GM23338 (cell line): ENCODE results near the gene LRCH4. TPM values are rescaled to one million over a fixed set of nuclear protein-coding genes. Genes with fewer than 3 reads are reported as not detected.

Experiments used
- ATAC-seq: fragments of 200-7000 bp; cut with Tn5 transposase; 3 replicates; pipeline ENCODE4 v1.9.1; 2020
- DNase-seq: peaks from one replicate; pipeline ENCODE4 v3.0.0-alpha.2; 2015; ENCODE audit warnings: low spot score
- H2AFZ ChIP-seq: fragments of 200-600 bp; sonication (generic); 2 replicates; pipeline ENCODE4 v1.8.0; 2016; ENCODE audit warnings: antibody characterized with exemption, mild to moderate bottlenecking, moderate library complexity
- H3F3A ChIP-seq: fragments of 200-600 bp; sonication (generic); replicated peaks from 2 replicates; pipeline ENCODE4 v1.8.0; 2017; ENCODE audit warnings: antibody characterized with exemption, mixed run types, low read depth
- H3K27ac ChIP-seq: fragments of 200-600 bp; sonication (generic); 2 replicates; pipeline ENCODE4 v1.6.1; 2016; ENCODE audit warnings: low read depth
- H3K27me3 ChIP-seq: fragments of 200-600 bp; sonication (generic); 2 replicates; pipeline ENCODE4 v1.8.0; 2016; ENCODE audit warnings: mild to moderate bottlenecking, mixed run types, moderate library complexity; ENCODE audit not compliant: insufficient read depth
- H3K36me3 ChIP-seq: fragments of 200-600 bp; sonication (generic); 2 replicates; pipeline ENCODE4 v1.8.0; 2016; ENCODE audit warnings: mild to moderate bottlenecking; ENCODE audit not compliant: insufficient read depth
- H3K4me1 ChIP-seq: fragments of 200-600 bp; sonication (generic); 2 replicates; pipeline ENCODE4 v1.8.0; 2016; ENCODE audit warnings: mild to moderate bottlenecking, moderate library complexity; ENCODE audit not compliant: insufficient read depth
- H3K4me2 ChIP-seq: fragments of 200-600 bp; sonication (generic); 2 replicates; pipeline ENCODE4 v1.7.1; 2017; ENCODE audit warnings: mixed run types
- H3K4me3 ChIP-seq: fragments of 200-600 bp; sonication (generic); 2 replicates; pipeline ENCODE4 v1.6.1; 2016; ENCODE audit warnings: mixed run types
- H3K79me2 ChIP-seq: fragments of 200-600 bp; sonication (generic); replicated peaks from 2 replicates; pipeline ENCODE4 v1.8.0; 2017; ENCODE audit warnings: mild to moderate bottlenecking; ENCODE audit not compliant: insufficient read depth
- H3K9me2 ChIP-seq: fragments of 200-600 bp; sonication (generic); 2 replicates; pipeline ENCODE4 v1.8.0; 2017; ENCODE audit not compliant: insufficient read depth
- H4K20me1 ChIP-seq: fragments of 200-600 bp; sonication (generic); replicated peaks from 2 replicates; pipeline ENCODE4 v1.8.0; 2017; ENCODE audit warnings: mild to moderate bottlenecking; ENCODE audit not compliant: insufficient read depth
- H3K27ac Mint-ChIP-seq: 2 replicates; pipeline ENCODE4 v1.8.0; 2020; ENCODE audit warnings: inconsistent platforms, mild to moderate bottlenecking, moderate library complexity, mixed read lengths
- H3K27me3 Mint-ChIP-seq: 3 replicates; pipeline ENCODE4 v1.8.0; 2022; ENCODE audit warnings: low read depth, mild to moderate bottlenecking, moderate library complexity, mixed read lengths, inconsistent platforms; ENCODE audit not compliant: insufficient read depth, poor library complexity
- H3K36me3 Mint-ChIP-seq: 3 replicates; pipeline ENCODE4 v1.8.0; 2021; ENCODE audit warnings: low read depth, mild to moderate bottlenecking, inconsistent platforms, moderate library complexity, mixed read lengths
- H3K4me1 Mint-ChIP-seq: 3 replicates; pipeline ENCODE4 v1.8.0; 2020; ENCODE audit warnings: mild to moderate bottlenecking, inconsistent platforms, mixed read lengths
- H3K4me3 Mint-ChIP-seq: 3 replicates; pipeline ENCODE4 v1.8.0; 2021; ENCODE audit warnings: moderate library complexity, mild to moderate bottlenecking, inconsistent platforms, mixed read lengths
- H3K9me3 Mint-ChIP-seq: 3 replicates; pipeline ENCODE4 v1.8.0; 2020; ENCODE audit warnings: moderate library complexity, mild to moderate bottlenecking, inconsistent platforms, mixed read lengths
- CREB1 ChIP-seq: fragments of 250-450 bp; sonication (Bioruptor Pico); IDR thresholded peaks from 2 replicates; pipeline ENCODE4 v1.5.0; 2020; ENCODE audit warnings: low read depth, mild to moderate bottlenecking, moderate library complexity
- EZH2 ChIP-seq: fragments of 200-600 bp; sonication (generic); IDR thresholded peaks from one replicate; pipeline ENCODE4 v1.8.0; 2017; ENCODE audit warnings: antibody characterized with exemption, mild to moderate bottlenecking, low read depth; ENCODE audit not compliant: unreplicated experiment
- EZH2phosphoT487 ChIP-seq: fragments of 200-600 bp; sonication (generic); IDR thresholded peaks from one replicate; pipeline ENCODE4 v1.8.1; 2018; ENCODE audit warnings: antibody characterized with exemption; ENCODE audit not compliant: unreplicated experiment
- JUNB ChIP-seq: IDR thresholded peaks from one replicate; pipeline ENCODE4 v1.6.1; 2016; ENCODE audit warnings: antibody characterized with exemption; ENCODE audit not compliant: unreplicated experiment
- NANOG ChIP-seq: IDR thresholded peaks from 2 replicates; pipeline ENCODE4 v1.6.1; 2016; ENCODE audit warnings: antibody characterized with exemption, borderline replicate concordance
- POLR2AphosphoS5 ChIP-seq: IDR thresholded peaks from 2 replicates; pipeline ENCODE4 v1.6.1; 2016; ENCODE audit warnings: antibody characterized with exemption, low read depth
- STAT1 ChIP-seq: IDR thresholded peaks from one replicate; pipeline ENCODE4 v1.6.1; 2016; ENCODE audit warnings: antibody characterized with exemption; ENCODE audit not compliant: unreplicated experiment
- ZNF114 ChIP-seq: fragments of 250-450 bp; sonication (Bioruptor Pico); IDR thresholded peaks from 2 replicates; pipeline ENCODE4 v1.5.0; 2020; ENCODE audit warnings: mild to moderate bottlenecking, moderate library complexity
- ZNF331 ChIP-seq: fragments of 250-450 bp; sonication (Bioruptor Pico); IDR thresholded peaks from 2 replicates; pipeline ENCODE4 v1.5.0; 2020; ENCODE audit warnings: low read depth, mild to moderate bottlenecking, moderate library complexity
- polyA plus RNA-seq: library from polyadenylated mRNA; unstranded; fragments of >200 nt; fragmentation: Nextera tagmentation; extraction: Ambion mirVana; gene quantifications from 2 replicates; pipeline ENCODE4 v1.2.1, GENCODE V29; 2016
- total RNA-seq: library from RNA; depleted of rRNA; stranded (reverse); fragments of >200 nt; shearing (Covaris generic); gene quantifications from 2 replicates; pipeline ENCODE4 v1.2.3, GENCODE V29; 2014
- TF ChIP-seq, protein P1 (sequence below): IDR thresholded peaks from one replicate; pipeline ENCODE4 v1.6.1; 2018; ENCODE audit warnings: antibody characterized with exemption; ENCODE audit not compliant: unreplicated experiment
- TF ChIP-seq, protein P2 (sequence below): fragments of 250-450 bp; sonication (Bioruptor Pico); IDR thresholded peaks from 2 replicates; pipeline ENCODE4 v1.5.0; 2020; ENCODE audit warnings: mild to moderate bottlenecking, moderate library complexity
- TF ChIP-seq, protein P3 (sequence below): IDR thresholded peaks from 2 replicates; pipeline ENCODE4 v1.6.1; 2016; ENCODE audit warnings: antibody characterized with exemption

Gene LRCH4
- total and polyA plus RNA-seq, 2 experiments from 2014 or later: 21.4 to 51.0 TPM

DNA sequence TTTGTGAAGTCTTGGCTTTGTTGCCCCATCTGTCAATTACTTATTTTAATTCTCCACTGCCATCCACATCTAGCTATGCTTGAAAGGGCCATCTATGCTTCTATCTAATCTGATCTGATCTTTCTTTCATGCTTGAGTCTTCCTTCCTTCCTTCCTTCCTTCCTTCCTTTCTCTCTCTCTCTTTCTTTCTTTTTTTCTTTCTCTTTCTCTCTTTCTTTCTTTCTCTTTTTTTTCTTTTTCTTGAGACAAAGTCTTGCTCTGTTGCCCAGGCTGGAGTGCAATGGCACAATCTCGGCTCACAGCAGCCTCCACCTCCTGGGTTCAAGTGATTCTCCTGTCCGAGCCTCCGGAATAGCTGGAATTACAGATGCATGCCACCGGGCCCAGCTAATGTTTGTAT is 44.1 kb upstream of the LRCH4 start:
- peaks cover 38% of the 10 kb centered on the region for H3K27me3 Mint-ChIP-seq
- no peak overlapping the region for H3K27ac Mint-ChIP-seq
- no peak overlapping the region for H3K4me2 ChIP-seq
- peaks cover 11% of the 10 kb centered on the region for H3K4me1 ChIP-seq
- no peaks in the 10 kb centered on the region; the same call in 2 of the 3 replicates for H3K36me3 Mint-ChIP-seq
- DNase-seq (no peak), ATAC-seq (no peak)
- no peaks in the 10 kb centered on the region; the same call in 2 of the 3 replicates for H3K9me3 Mint-ChIP-seq
- peaks cover 21% of the 10 kb centered on the region for H3K27me3 ChIP-seq
- no peaks in the 10 kb centered on the region for H3K79me2 ChIP-seq
- no peaks in the 10 kb centered on the region for H4K20me1 ChIP-seq
- no peaks in the 10 kb centered on the region for H3K9me2 ChIP-seq
- H3F3A ChIP-seq: peaks cover 9% of the 10 kb centered on the region; the same call in 1 of the 2 replicates
- no peak overlapping the region for H3K27ac ChIP-seq
- H3K4me3 ChIP-seq: no peak overlapping the region
- peaks cover 8% of the 10 kb centered on the region; the same call in 2 of the 3 replicates for H3K4me1 Mint-ChIP-seq
- no peak overlapping the region for H2AFZ ChIP-seq
- no peak overlapping the region; the same call in 2 of the 3 replicates for H3K4me3 Mint-ChIP-seq
- no peaks in the 10 kb centered on the region for H3K36me3 ChIP-seq
- TF ChIP-seq EZH2 (no peak), STAT1 (no peak), NANOG (no peak), EZH2phosphoT487 (no peak), CREB1 (no peak), ZNF331 (no peak), POLR2AphosphoS5 (no peak), ZNF114 (CRISPR knock-in tag) (no peak), JUNB (no peak)
- TF ChIP-seq, protein P1, sequence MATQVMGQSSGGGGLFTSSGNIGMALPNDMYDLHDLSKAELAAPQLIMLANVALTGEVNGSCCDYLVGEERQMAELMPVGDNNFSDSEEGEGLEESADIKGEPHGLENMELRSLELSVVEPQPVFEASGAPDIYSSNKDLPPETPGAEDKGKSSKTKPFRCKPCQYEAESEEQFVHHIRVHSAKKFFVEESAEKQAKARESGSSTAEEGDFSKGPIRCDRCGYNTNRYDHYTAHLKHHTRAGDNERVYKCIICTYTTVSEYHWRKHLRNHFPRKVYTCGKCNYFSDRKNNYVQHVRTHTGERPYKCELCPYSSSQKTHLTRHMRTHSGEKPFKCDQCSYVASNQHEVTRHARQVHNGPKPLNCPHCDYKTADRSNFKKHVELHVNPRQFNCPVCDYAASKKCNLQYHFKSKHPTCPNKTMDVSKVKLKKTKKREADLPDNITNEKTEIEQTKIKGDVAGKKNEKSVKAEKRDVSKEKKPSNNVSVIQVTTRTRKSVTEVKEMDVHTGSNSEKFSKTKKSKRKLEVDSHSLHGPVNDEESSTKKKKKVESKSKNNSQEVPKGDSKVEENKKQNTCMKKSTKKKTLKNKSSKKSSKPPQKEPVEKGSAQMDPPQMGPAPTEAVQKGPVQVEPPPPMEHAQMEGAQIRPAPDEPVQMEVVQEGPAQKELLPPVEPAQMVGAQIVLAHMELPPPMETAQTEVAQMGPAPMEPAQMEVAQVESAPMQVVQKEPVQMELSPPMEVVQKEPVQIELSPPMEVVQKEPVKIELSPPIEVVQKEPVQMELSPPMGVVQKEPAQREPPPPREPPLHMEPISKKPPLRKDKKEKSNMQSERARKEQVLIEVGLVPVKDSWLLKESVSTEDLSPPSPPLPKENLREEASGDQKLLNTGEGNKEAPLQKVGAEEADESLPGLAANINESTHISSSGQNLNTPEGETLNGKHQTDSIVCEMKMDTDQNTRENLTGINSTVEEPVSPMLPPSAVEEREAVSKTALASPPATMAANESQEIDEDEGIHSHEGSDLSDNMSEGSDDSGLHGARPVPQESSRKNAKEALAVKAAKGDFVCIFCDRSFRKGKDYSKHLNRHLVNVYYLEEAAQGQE: no peak
- TF ChIP-seq, protein P2, sequence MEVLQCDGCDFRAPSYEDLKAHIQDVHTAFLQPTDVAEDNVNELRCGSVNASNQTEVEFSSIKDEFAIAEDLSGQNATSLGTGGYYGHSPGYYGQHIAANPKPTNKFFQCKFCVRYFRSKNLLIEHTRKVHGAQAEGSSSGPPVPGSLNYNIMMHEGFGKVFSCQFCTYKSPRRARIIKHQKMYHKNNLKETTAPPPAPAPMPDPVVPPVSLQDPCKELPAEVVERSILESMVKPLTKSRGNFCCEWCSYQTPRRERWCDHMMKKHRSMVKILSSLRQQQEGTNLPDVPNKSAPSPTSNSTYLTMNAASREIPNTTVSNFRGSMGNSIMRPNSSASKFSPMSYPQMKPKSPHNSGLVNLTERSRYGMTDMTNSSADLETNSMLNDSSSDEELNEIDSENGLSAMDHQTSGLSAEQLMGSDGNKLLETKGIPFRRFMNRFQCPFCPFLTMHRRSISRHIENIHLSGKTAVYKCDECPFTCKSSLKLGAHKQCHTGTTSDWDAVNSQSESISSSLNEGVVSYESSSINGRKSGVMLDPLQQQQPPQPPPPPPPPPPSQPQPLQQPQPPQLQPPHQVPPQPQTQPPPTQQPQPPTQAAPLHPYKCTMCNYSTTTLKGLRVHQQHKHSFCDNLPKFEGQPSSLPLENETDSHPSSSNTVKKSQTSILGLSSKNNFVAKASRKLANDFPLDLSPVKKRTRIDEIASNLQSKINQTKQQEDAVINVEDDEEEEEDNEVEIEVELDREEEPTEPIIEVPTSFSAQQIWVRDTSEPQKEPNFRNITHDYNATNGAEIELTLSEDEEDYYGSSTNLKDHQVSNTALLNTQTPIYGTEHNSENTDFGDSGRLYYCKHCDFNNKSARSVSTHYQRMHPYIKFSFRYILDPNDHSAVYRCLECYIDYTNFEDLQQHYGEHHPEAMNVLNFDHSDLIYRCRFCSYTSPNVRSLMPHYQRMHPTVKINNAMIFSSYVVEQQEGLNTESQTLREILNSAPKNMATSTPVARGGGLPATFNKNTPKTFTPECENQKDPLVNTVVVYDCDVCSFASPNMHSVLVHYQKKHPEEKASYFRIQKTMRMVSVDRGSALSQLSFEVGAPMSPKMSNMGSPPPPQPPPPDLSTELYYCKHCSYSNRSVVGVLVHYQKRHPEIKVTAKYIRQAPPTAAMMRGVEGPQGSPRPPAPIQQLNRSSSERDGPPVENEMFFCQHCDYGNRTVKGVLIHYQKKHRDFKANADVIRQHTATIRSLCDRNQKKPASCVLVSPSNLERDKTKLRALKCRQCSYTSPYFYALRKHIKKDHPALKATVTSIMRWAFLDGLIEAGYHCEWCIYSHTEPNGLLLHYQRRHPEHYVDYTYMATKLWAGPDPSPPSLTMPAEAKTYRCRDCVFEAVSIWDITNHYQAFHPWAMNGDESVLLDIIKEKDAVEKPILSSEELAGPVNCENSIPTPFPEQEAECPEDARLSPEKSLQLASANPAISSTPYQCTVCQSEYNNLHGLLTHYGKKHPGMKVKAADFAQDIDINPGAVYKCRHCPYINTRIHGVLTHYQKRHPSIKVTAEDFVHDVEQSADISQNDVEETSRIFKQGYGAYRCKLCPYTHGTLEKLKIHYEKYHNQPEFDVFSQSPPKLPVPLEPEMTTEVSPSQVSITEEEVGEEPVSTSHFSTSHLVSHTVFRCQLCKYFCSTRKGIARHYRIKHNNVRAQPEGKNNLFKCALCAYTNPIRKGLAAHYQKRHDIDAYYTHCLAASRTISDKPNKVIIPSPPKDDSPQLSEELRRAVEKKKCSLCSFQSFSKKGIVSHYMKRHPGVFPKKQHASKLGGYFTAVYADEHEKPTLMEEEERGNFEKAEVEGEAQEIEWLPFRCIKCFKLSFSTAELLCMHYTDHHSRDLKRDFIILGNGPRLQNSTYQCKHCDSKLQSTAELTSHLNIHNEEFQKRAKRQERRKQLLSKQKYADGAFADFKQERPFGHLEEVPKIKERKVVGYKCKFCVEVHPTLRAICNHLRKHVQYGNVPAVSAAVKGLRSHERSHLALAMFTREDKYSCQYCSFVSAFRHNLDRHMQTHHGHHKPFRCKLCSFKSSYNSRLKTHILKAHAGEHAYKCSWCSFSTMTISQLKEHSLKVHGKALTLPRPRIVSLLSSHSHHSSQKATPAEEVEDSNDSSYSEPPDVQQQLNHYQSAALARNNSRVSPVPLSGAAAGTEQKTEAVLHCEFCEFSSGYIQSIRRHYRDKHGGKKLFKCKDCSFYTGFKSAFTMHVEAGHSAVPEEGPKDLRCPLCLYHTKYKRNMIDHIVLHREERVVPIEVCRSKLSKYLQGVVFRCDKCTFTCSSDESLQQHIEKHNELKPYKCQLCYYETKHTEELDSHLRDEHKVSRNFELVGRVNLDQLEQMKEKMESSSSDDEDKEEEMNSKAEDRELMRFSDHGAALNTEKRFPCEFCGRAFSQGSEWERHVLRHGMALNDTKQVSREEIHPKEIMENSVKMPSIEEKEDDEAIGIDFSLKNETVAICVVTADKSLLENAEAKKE: no peak
- TF ChIP-seq, protein P3, sequence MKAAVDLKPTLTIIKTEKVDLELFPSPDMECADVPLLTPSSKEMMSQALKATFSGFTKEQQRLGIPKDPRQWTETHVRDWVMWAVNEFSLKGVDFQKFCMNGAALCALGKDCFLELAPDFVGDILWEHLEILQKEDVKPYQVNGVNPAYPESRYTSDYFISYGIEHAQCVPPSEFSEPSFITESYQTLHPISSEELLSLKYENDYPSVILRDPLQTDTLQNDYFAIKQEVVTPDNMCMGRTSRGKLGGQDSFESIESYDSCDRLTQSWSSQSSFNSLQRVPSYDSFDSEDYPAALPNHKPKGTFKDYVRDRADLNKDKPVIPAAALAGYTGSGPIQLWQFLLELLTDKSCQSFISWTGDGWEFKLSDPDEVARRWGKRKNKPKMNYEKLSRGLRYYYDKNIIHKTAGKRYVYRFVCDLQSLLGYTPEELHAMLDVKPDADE: no peak
